BE2C (cell line): ENCODE data around the gene MAGI1.

Source experiments
- DNase-seq: peaks from one replicate; pipeline ENCODE4 v3.0.0-alpha.2; 2020
- H3K27me3 ChIP-seq: fragments of 250-450 bp; sonication (Bioruptor Pico); 2 replicates; pipeline ENCODE4 v1.5.1; 2020; ENCODE audit warnings: mild to moderate bottlenecking
- H3K36me3 ChIP-seq: fragments of 250-450 bp; sonication (Bioruptor Pico); 2 replicates; pipeline ENCODE4 v1.5.1; 2020; ENCODE audit warnings: mild to moderate bottlenecking
- H3K4me1 ChIP-seq: fragments of 250-450 bp; sonication (Bioruptor Pico); 2 replicates; pipeline ENCODE4 v1.5.1; 2020
- H3K4me3 ChIP-seq: 2 replicates; pipeline ENCODE4 v1.5.1; 2011; ENCODE audit warnings: low read depth, low read length
- H3K9me3 ChIP-seq: fragments of 250-450 bp; sonication (Bioruptor Pico); 2 replicates; pipeline ENCODE4 v1.5.1; 2020
- CTCF ChIP-seq: IDR thresholded peaks from 2 replicates; pipeline ENCODE4 v1.5.1; 2012; ENCODE audit warnings: mild to moderate bottlenecking, low read depth, low read length

The MAGI1 gene

GRCh38 chr3:65777050-65777449 lies 261.7 kb downstream of the MAGI1 start:
- H3K4me3 ChIP-seq: no peak overlapping the region
- TF ChIP-seq CTCF: no peak

GRCh38 chr3:65776494-65776893 lies 262.2 kb downstream of the MAGI1 start:
- Histone ChIP-seq H3K9me3 (no peaks in the 10 kb centered on the region), H3K4me1 (no peaks in the 10 kb centered on the region), H3K36me3 (no peaks in the 10 kb centered on the region), H3K27me3 (no peaks in the 10 kb centered on the region), H3K4me3 (no peak overlapping the region)
- TF ChIP-seq CTCF: no peak
- no peak for DNase-seq

More at GRCh38 chr3:65777050-65777449, 261.7 kb downstream of the MAGI1 start:
- no peaks in the 10 kb centered on the region for H3K9me3 ChIP-seq
- no peaks in the 10 kb centered on the region for H3K27me3 ChIP-seq
- no peaks in the 10 kb centered on the region for H3K36me3 ChIP-seq
- no peak for DNase-seq
- H3K4me1 ChIP-seq: no peaks in the 10 kb centered on the region

- no peak for TF ChIP-seq CTCF
- H3K4me1 ChIP-seq: no peaks in the 10 kb centered on the region
- H3K27me3 ChIP-seq: no peaks in the 10 kb centered on the region
- no peak for DNase-seq
- H3K36me3 ChIP-seq: no peaks in the 10 kb centered on the region
- H3K4me3 ChIP-seq: no peak overlapping the region
- no peaks in the 10 kb centered on the region for H3K9me3 ChIP-seq
Measured at GRCh38 chr3:65776081-65776480, 262.6 kb downstream of the MAGI1 start.

GRCh38 chr3:65772758-65773157 lies 266.0 kb downstream of the MAGI1 start:
- Histone ChIP-seq H3K27me3 (no peaks in the 10 kb centered on the region), H3K4me1 (no peaks in the 10 kb centered on the region), H3K9me3 (no peaks in the 10 kb centered on the region), H3K36me3 (no peaks in the 10 kb centered on the region), H3K4me3 (no peak overlapping the region)
- no peak for TF ChIP-seq CTCF
- no peak for DNase-seq

- Histone ChIP-seq H3K36me3 (no peaks in the 10 kb centered on the region), H3K27me3 (no peaks in the 10 kb centered on the region), H3K4me1 (no peaks in the 10 kb centered on the region), H3K4me3 (no peak overlapping the region), H3K9me3 (no peaks in the 10 kb centered on the region)
- TF ChIP-seq CTCF: no peak
- no peak for DNase-seq
Measured at GRCh38 chr3:65767551-65767950, 271.2 kb downstream of the MAGI1 start.

GRCh38 chr3:65762235-65762580 lies 276.5 kb downstream of the MAGI1 start:
- Histone ChIP-seq H3K36me3 (no peaks in the 10 kb centered on the region), H3K27me3 (no peaks in the 10 kb centered on the region), H3K9me3 (no peaks in the 10 kb centered on the region), H3K4me1 (no peaks in the 10 kb centered on the region), H3K4me3 (no peak overlapping the region)
- no peak for TF ChIP-seq CTCF
- no peak for DNase-seq
